ENCODE measurements around the gene OGFOD3. TPM values are rescaled to one million over a fixed set of nuclear protein-coding genes. Genes with fewer than 3 reads are reported as not detected.
A peak's percentile ranks its signal among the peaks of the same experiment; 100 is the strongest.
"Not testable (repeated sequence)": the region's sequence is repeated elsewhere in the genome, so short reads cannot be mapped to it uniquely, and the experiment has no call there.

The OGFOD3 gene
- 35.9 and 68.3 TPM in 2 replicates for total RNA-seq (2014; rRNA removed; shearing (Covaris generic); ENCODE audit: low replicate concordance)

DNA sequence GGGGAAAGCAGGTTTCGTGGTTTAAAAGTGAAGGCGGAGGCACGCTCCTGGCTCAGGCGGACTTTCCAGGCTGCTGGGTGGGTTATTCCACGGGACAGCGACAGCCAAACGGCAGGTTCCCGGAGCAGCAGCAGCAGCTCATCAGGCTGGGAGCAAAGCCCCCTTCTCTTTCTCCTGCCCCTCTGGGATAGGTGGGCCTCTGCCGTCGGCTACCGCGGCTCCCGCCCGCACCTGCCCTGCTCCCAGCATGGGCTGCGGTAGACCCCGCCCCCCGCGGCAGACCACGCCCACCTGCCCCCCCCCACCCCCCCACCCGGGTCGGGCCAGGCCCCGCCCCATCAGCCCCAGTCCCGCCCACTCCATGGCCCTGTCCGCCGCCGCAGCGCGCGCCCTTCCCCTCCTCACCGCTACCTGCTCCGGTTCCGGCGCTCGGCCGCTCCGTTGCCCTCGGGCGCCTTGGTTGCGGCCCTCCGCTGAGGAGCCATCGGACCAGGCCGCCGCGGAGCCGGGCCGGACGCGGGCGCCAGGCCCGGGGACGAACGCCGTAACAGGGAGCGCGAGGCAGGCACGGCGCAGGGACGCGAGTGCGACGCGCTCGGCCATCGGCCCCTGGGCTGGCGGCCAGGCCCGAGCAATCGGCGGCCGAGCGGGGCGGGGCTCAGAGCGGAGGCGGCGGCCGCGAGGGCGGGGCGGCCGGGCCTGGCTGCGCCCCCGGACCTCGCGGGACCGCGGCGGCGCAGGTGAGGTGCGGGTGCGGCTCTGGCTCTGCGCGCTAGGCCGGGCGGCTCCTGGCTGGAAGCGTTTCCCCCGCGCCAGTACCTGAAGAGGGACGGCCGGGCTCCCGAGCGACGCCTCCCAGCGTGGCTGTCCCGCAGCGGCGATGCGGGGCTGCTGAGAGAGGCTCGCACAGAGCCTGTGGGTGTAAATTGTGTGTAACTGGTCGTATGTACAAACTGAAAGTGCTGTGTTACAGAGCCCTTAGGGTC is at the start of gene OGFOD3, which contains the start of gene HEXD:
OGFOD3 (minus strand) TSS at position 586 of the 986 bp plus-strand sequence; CDS start at position 485, 101 bp downstream.
HEXD (plus strand) TSS at position 347 of the 986 bp plus-strand sequence. CDS start 1,453 bp downstream, outside the sequence.
- in situ Hi-C loops (cut with HindIII; ENCODE audit: low pct_unique_long_range_greater_than_20kb, low sequenced_read_pairs) = loop anchor here (10.0 kb wide), 1 partner anchor 117 kb away; no protein-coding TSS in a partner anchor
- peak; percentile 90 for DNase-seq (ENCODE audit: low read depth)

GRCh38 chr17:82465023-82465603 is 46.7 kb upstream of the OGFOD3 start:
- no peak for DNase-seq (ENCODE audit: low read depth)
- in situ Hi-C loops (cut with HindIII; ENCODE audit: low pct_unique_long_range_greater_than_20kb, low sequenced_read_pairs) = no loop called here

- DNase-seq (ENCODE audit: low read depth) = no peak
- in situ Hi-C loops (cut with HindIII; ENCODE audit: low pct_unique_long_range_greater_than_20kb, low sequenced_read_pairs) = no loop called here
Measured at GRCh38 chr17:82464567-82464929, 46.2 kb upstream of the OGFOD3 start.

- no peak for DNase-seq (ENCODE audit: low read depth)
- in situ Hi-C loops (cut with HindIII; ENCODE audit: low pct_unique_long_range_greater_than_20kb, low sequenced_read_pairs) = no loop called here
Measured at GRCh38 chr17:82463925-82464566, 45.7 kb upstream of the OGFOD3 start.

GRCh38 chr17:82463391-82463790 is 45.0 kb upstream of the OGFOD3 start:
- in situ Hi-C loops (cut with HindIII; ENCODE audit: low pct_unique_long_range_greater_than_20kb, low sequenced_read_pairs) = no loop called here
- DNase-seq (ENCODE audit: low read depth) = no peak

- in situ Hi-C loops (cut with HindIII; ENCODE audit: low pct_unique_long_range_greater_than_20kb, low sequenced_read_pairs) = no loop called here
- no peak for DNase-seq (ENCODE audit: low read depth)
Measured at GRCh38 chr17:82461827-82462524, 43.6 kb upstream of the OGFOD3 start.

DNA sequence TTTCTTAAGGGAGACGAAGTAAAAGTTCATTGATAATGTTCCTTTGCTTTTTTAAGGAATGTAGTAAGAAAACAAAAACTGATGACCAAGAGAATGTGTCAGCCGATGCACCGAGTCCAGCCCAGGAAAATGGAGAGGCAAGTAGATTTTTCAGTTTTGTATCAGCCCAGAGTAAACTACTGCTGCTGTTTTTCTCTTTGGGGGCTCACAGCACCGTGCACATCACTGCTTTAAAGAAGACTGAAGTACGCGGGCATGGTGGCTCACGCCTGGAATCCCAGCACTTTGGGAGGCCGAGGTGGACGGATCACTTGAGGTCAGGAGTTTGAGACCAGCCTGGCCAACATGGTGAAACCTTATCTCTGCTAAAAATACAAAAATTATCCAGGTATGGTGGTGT is 41.5 kb upstream of the OGFOD3 start:
- in situ Hi-C loops (cut with HindIII; ENCODE audit: low pct_unique_long_range_greater_than_20kb, low sequenced_read_pairs); DNase-seq (ENCODE audit: low read depth): not testable (repeated sequence)

GRCh38 chr17:82458885-82459424 is 40.6 kb upstream of the OGFOD3 start:
- in situ Hi-C loops (cut with HindIII; ENCODE audit: low pct_unique_long_range_greater_than_20kb, low sequenced_read_pairs) = no loop called here
- peak; percentile 28 for DNase-seq (ENCODE audit: low read depth)

DNA sequence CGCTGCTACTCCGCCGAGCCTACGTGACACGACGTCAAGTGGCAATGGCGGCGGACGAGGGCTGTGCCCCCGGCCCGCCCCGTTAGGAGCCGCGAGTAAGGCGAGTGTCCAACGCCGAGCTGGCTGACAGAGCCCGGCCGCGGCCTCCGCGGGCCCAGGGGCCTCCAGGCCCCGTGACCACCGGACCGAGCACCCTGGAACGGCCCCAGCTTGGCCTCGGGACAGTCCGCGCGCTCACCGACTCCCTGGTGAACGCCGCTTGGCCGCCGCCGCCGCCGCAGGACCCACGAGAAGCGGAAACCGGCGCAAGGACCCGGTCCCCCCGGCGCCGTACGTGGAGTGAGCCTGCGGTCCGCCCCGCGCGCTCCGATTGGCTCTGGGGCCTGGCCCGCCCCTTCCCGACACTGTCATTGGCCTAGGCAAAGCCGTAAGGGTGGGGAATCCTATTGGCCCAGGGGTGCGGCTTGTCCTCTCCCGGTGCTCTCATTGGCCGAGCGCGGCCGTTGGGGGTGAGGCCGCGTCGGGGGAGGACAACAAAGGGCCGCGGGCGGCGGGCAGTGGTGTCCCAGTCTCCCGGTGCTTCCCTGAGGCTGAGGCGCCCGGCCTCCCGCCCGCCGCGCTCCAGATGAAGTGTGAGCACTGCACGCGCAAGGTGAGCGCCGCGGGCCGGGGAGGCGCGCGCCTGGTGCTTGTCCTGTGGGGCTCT is 39.9 kb upstream of the OGFOD3 start, which contains the start of gene NARF:
NARF (plus strand) TSS at position 563 of the 706 bp plus-strand sequence; CDS start at position 626, 63 bp downstream.
- peak; percentile 98 for DNase-seq (ENCODE audit: low read depth)
- in situ Hi-C loops (cut with HindIII; ENCODE audit: low pct_unique_long_range_greater_than_20kb, low sequenced_read_pairs) = no loop called here

DNA sequence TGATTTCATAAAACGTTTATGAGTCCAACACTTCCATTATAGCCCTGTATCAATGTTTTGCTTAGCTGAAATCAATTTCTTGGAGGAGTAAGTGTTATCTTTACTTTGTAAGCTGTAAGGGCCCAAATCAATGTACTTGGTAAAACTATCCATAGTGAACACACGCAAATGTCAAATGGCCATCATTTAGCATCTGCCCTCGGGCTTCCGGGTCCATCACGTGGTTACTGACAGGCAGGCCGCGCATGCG is 39.5 kb upstream of the OGFOD3 start:
- in situ Hi-C loops (cut with HindIII; ENCODE audit: low pct_unique_long_range_greater_than_20kb, low sequenced_read_pairs) = no loop called here
- DNase-seq (ENCODE audit: low read depth) = no peak

DNA sequence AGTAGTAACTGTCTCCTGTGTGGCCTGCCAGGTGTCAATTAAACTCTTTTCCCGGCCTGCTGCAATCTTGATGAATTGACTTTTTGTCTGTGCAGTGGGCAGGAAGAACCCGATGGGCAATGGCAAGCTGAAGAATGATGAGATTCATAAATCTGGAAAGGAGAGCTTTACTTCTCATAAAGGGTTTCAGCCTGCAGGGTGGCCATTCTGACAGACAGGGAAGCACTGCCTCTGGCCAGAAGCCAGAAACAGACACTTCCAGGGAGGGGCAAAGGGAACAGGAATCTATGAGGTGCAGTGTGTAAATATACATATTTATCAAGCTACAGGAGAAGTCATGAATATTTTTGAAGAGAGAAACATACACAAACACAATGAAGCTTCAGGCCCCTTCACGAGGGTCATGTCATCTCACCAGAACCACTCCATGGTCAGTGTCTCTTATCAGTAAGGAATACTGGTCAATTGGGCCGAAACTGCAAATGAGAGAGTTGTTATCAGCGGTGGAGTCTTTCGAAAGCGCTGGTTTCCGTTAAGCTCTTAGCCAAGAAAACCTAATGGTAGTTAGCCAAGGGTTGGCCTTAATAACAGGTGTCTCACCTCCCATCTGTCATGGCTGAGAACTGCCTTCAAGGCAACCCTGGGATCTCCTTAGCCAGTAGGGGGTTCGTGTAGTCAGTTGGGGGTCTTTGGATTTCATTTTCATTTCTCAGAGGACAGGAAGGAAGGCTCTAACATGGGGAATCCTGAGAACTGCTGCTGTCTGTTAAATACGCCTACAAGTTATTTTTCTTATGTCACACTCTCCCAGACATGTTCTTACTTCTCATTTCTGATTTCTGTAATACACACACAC is 38.9 kb upstream of the OGFOD3 start:
- DNase-seq (ENCODE audit: low read depth) = no peak
- in situ Hi-C loops (cut with HindIII; ENCODE audit: low pct_unique_long_range_greater_than_20kb, low sequenced_read_pairs) = no loop called here

- in situ Hi-C loops (cut with HindIII; ENCODE audit: low pct_unique_long_range_greater_than_20kb, low sequenced_read_pairs); DNase-seq (ENCODE audit: low read depth): not testable (repeated sequence)
Measured at GRCh38 chr17:82453706-82454105, 35.3 kb upstream of the OGFOD3 start.

DNA sequence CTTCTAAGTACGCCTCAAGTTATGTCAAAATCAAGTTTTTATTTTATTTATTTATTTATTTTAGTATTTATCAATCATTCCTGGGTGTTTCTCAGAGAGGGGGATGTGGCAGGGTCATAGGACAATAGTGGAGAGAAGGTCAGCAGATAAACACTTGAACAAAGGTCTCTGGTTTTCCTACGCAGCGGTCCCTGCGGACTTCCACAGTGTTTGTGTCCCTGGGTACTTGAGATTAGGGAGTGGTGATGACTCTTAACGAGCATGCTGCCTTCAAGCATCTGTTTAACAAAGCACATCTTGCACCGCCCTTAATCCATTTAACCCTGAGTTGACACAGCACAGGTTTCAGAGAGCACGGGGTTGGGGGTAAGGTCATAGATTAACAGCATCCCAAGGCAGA is 34.8 kb upstream of the OGFOD3 start:
- in situ Hi-C loops (cut with HindIII; ENCODE audit: low pct_unique_long_range_greater_than_20kb, low sequenced_read_pairs); DNase-seq (ENCODE audit: low read depth): not testable (repeated sequence)

GRCh38 chr17:82452162-82452561 is 33.8 kb upstream of the OGFOD3 start:
- in situ Hi-C loops (cut with HindIII; ENCODE audit: low pct_unique_long_range_greater_than_20kb, low sequenced_read_pairs) = no loop called here
- DNase-seq (ENCODE audit: low read depth) = no peak

GRCh38 chr17:82450357-82451106 is 32.1 kb upstream of the OGFOD3 start, which contains the start of gene CYBC1:
CYBC1 (minus strand) TSS chr17:82450752; CDS start chr17:82449254, 1,498 bp downstream.
- DNase-seq (ENCODE audit: low read depth) = peak; percentile 75
- in situ Hi-C loops (cut with HindIII; ENCODE audit: low pct_unique_long_range_greater_than_20kb, low sequenced_read_pairs) = no loop called here

GRCh38 chr17:82449883-82450356 is 31.5 kb upstream of the OGFOD3 start:
- in situ Hi-C loops (cut with HindIII; ENCODE audit: low pct_unique_long_range_greater_than_20kb, low sequenced_read_pairs) = no loop called here
- DNase-seq (ENCODE audit: low read depth) = no peak
